VCaP (cell line): ENCODE data around the gene NENF.

ENCODE experiments used
- H3K27ac ChIP-seq: fragments of 450-650 bp; 2 replicates; pipeline ENCODE4 v1.5.1; 2017
- TF ChIP-seq, protein P1 (sequence below): fragments of 450-650 bp; conservative IDR thresholded peaks from 2 replicates; pipeline ENCODE4 v1.5.1; 2017; ENCODE audit warnings: mild to moderate bottlenecking, moderate library complexity

The NENF gene

DNA sequence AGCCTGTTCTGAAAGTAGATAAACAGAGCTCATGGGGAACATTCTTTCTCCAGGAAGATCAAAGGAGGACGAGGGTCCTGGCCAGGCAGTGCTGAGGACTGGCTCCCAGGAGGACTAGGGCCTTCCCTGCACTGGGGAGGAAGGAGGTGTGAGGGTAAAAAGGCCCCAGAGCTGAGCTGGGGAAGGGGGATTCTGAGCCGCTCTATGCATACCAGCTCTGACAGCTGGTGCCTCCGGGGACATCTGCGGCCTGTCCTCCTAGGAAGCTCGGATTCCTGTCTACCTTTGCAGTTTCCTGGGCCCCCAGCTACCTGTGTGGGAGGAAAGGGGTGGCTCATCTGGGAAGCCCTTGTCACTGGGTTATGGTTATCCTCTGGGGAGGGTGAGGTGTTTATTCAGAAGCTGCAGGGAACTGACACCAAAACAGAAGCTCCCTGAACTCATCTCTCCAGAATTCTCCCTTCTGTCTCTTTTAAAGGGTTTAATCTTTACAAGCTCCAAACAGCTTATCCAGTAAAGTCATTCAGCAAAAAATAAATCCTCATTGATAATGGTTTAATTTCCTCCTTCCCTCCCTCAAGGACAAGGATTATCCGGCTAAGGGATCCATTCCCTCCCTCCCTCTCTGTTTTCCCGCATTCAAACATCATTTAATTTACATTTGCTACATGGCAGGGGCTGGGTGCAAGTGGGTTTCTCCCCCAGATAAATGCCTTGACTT is 31.0 kb downstream of the NENF start:
- no peak overlapping the region for H3K27ac ChIP-seq
- TF ChIP-seq, protein P1, sequence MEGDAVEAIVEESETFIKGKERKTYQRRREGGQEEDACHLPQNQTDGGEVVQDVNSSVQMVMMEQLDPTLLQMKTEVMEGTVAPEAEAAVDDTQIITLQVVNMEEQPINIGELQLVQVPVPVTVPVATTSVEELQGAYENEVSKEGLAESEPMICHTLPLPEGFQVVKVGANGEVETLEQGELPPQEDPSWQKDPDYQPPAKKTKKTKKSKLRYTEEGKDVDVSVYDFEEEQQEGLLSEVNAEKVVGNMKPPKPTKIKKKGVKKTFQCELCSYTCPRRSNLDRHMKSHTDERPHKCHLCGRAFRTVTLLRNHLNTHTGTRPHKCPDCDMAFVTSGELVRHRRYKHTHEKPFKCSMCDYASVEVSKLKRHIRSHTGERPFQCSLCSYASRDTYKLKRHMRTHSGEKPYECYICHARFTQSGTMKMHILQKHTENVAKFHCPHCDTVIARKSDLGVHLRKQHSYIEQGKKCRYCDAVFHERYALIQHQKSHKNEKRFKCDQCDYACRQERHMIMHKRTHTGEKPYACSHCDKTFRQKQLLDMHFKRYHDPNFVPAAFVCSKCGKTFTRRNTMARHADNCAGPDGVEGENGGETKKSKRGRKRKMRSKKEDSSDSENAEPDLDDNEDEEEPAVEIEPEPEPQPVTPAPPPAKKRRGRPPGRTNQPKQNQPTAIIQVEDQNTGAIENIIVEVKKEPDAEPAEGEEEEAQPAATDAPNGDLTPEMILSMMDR = no peak

DNA sequence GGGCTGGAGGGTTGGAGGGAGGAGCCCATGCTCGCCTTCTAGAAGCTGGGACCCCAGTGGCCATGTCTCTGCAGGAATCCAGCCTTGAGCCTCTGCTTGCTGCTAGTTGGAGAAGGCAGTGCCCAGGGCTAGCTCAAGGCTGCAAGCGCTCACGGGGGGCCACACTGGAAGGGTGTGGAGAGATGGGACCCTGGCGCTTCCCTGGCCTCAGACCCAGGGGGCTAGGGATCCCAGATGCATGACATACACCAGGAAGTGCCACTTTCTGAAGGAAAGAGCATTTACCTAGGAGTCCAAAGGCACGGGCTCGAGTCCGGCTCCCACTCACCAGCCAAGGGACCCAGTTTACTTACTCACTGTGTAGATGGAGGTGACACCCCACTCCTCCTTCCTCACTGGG is 32.6 kb downstream of the NENF start:
- H3K27ac ChIP-seq = no peak overlapping the region
- TF ChIP-seq, protein P1 = no peak

GRCh38 chr1:212466437-212466836 is 33.7 kb downstream of the NENF start:
- TF ChIP-seq, protein P1 = no peak
- H3K27ac ChIP-seq = no peak overlapping the region

GRCh38 chr1:212466898-212467650 is 34.4 kb downstream of the NENF start:
- no peak overlapping the region for H3K27ac ChIP-seq
- TF ChIP-seq, protein P1 = no peak

DNA sequence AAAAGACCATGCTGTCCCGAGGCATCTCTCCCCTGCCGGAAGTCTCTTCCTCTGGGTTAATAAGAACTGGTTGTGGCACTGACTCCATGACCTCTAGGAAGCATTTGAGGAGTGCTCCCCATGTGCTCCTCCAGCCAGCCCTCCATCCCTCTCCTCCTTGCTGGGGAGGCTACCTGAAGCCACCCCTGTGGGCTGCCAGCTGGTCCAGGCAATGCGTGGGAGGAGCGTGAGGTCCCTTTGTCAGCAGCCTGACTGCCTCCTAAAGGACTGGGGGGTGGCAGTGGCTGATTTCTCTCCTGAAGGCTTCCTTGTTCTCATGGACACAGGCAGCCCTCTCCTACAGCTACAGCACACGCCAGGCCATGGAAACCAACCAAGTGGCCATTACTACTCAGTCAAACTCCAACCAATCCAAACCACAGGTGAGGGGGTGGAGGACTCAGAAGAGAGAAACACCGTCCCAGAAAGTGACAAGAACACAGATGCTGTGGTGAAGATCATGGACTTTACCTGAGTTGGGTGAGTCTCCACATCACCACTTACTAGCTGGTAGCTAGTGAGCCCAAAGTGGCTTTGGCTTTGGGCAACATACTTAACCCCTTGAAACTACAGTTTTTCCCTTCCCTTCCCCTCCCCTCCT is 35.2 kb downstream of the NENF start:
- H3K27ac ChIP-seq = no peak overlapping the region
- TF ChIP-seq, protein P1 = no peak

- no peak overlapping the region for H3K27ac ChIP-seq
- TF ChIP-seq, protein P1 = no peak
Observed at GRCh38 chr1:212470059-212470458, 37.3 kb downstream of the NENF start.

DNA sequence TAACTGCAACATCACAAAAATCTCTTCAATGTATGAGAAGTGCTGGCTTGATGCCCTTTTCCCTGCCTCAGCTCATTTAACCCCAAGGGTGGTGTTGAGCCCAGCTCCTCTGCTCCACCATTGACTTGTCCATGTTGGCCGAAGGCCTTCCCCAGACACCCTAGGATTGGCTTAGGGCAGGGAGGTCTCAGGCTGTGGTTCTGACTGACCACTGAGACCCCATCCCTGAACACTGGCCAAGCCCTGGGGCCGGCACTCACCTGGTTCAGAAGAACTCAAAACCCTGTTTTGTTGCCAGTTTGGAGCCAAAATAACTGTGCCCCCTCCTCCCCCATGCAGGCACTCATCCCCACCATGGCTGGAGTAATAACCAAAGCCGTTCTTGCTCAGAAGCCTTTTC is 38.6 kb downstream of the NENF start:
- TF ChIP-seq, protein P1 = no peak
- no peak overlapping the region for H3K27ac ChIP-seq
